ENCODE data around the gene PRLR.

The PRLR gene

DNA sequence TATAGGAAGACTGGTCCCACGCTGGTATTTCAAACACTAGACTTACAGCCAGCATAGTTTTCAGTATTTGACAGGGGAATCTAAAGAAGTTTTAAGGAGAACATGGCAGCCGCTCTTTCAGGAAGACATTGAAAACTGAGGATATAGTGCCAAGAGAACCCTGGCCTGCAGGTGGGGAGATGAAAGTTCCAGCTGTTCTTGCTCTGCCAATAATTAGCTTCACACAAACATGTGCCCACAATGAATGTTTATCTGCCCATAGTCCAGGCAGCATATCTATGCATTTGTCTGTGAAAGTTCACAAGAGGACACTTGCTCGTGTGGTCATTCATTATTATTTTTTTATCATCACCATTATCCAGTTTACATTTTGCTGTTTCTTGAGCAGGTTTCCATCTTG lies 134.9 kb downstream of the PRLR start:
- H2AK5ac ChIP-seq (ENCODE audit: low read length), result no peak overlapping the region
- no peak overlapping the region for H3K4me3 ChIP-seq (ENCODE audit: low read length)
- H3K79me1 ChIP-seq (ENCODE audit: low read length), result no peaks in the 10 kb centered on the region
- WGBS (ENCODE audit: extremely low coverage, insufficient coverage, low lambda C conversion rate), result no CpG with 5 or more reads among the region's 3 CpGs
- H3K9ac ChIP-seq (ENCODE audit: low read length), result no peak overlapping the region
- H3K56ac ChIP-seq (ENCODE audit: low read length), result no peak overlapping the region
- H3K36me3 ChIP-seq (ENCODE audit: control insufficient read depth, insufficient read depth, low read length), result no peaks in the 10 kb centered on the region
- H4K5ac ChIP-seq (ENCODE audit: low read length), result no peak overlapping the region
- no peak for DNase-seq
- no peak overlapping the region for H3K4ac ChIP-seq (ENCODE audit: low read depth, low read length)
- no peak overlapping the region for H3K4me2 ChIP-seq (ENCODE audit: low read length)
- no peaks in the 10 kb centered on the region for H3K79me2 ChIP-seq (ENCODE audit: control insufficient read depth, insufficient read depth, low read length)
- no peak overlapping the region for H3K18ac ChIP-seq (ENCODE audit: low read length)
- H3K27me3 ChIP-seq (ENCODE audit: insufficient read depth, low read length, poor library complexity), result no peaks in the 10 kb centered on the region
- no peak overlapping the region for H2BK5ac ChIP-seq (ENCODE audit: low read length)
- no peak overlapping the region for H2BK120ac ChIP-seq (ENCODE audit: low read depth, low read length)
- H2BK15ac ChIP-seq (replicated peaks; ENCODE audit: low read depth), result no peak overlapping the region
- no peak overlapping the region for H3K27ac ChIP-seq (ENCODE audit: low read depth, low read length)
- no peak overlapping the region for H3K23ac ChIP-seq (ENCODE audit: low read length)
- no peak overlapping the region for H4K8ac ChIP-seq (ENCODE audit: low read depth, low read length)
- peaks cover 4% of the 10 kb centered on the region for H3K4me1 ChIP-seq (ENCODE audit: control insufficient read depth, low read depth, low read length)

DNA sequence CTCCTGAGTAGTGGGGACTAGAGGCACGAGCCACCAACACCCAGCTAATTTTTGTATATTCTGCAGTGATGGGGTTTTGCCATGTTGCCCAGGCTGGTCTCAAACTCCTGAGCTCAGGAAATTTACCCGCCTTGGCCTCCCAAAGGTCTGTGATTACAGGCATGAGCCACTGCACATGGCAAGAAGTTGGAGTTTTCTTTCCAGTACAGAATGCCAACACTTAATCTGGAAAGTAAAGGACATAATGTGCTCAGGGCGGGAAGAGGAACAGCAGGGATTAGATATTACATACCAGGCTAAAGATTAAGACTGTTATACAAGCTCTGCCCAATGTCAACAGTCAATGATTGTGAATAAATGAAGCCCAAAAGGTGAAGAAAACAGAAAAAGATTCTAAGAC lies 135.3 kb downstream of the PRLR start:
- Histone ChIP-seq H3K4me2 (ENCODE audit: low read length) (no peak overlapping the region), H3K79me2 (ENCODE audit: control insufficient read depth, insufficient read depth, low read length) (no peaks in the 10 kb centered on the region), H3K18ac (ENCODE audit: low read length) (no peak overlapping the region), H2BK5ac (ENCODE audit: low read length) (no peak overlapping the region), H3K23ac (ENCODE audit: low read length) (no peak overlapping the region), H4K8ac (ENCODE audit: low read depth, low read length) (no peak overlapping the region), H4K5ac (ENCODE audit: low read length) (no peak overlapping the region), H3K4ac (ENCODE audit: low read depth, low read length) (no peak overlapping the region), H3K79me1 (ENCODE audit: low read length) (no peaks in the 10 kb centered on the region), H2AK5ac (ENCODE audit: low read length) (no peak overlapping the region), H2BK120ac (ENCODE audit: low read depth, low read length) (no peak overlapping the region), H3K4me3 (ENCODE audit: low read length) (no peak overlapping the region), H3K4me1 (ENCODE audit: control insufficient read depth, low read depth, low read length) (peaks cover 4% of the 10 kb centered on the region), H2BK15ac (replicated peaks; ENCODE audit: low read depth) (no peak overlapping the region), H3K36me3 (ENCODE audit: control insufficient read depth, insufficient read depth, low read length) (no peaks in the 10 kb centered on the region), H3K56ac (ENCODE audit: low read length) (no peak overlapping the region), H3K9ac (ENCODE audit: low read length) (no peak overlapping the region), H3K27ac (ENCODE audit: low read depth, low read length) (no peak overlapping the region), H3K27me3 (ENCODE audit: insufficient read depth, low read length, poor library complexity) (no peaks in the 10 kb centered on the region)
- WGBS (ENCODE audit: extremely low coverage, insufficient coverage, low lambda C conversion rate), result no CpG with 5 or more reads among the region's 3 CpGs
- no peak for DNase-seq

DNA sequence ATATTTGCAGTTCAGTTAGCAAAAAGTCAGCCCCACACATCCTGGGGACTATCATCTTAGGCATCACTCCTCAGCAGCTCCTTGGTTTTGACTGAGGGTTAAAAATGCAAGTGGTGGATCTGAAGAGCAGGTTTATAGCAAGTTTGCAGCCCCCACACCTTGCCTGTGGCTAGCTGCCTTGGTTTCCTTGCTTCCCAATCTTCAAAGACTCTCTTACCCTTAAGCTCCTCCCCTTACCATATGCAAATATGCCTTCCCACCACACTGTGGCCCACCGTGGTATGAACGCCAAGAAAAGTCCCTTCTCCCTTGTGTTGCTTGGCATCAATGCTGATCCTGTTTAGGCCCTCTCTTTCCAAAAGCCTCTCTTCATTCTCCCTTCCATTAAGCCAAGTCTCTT lies 137.6 kb downstream of the PRLR start:
- no peaks in the 10 kb centered on the region for H3K36me3 ChIP-seq (ENCODE audit: control insufficient read depth, insufficient read depth, low read length)
- no peak overlapping the region for H2BK120ac ChIP-seq (ENCODE audit: low read depth, low read length)
- H3K79me1 ChIP-seq (ENCODE audit: low read length), result no peaks in the 10 kb centered on the region
- no peak overlapping the region for H2BK15ac ChIP-seq (replicated peaks; ENCODE audit: low read depth)
- no peak overlapping the region for H3K9ac ChIP-seq (ENCODE audit: low read length)
- no CpG with 5 or more reads among the region's 2 CpGs for WGBS (ENCODE audit: extremely low coverage, insufficient coverage, low lambda C conversion rate)
- no peaks in the 10 kb centered on the region for H3K79me2 ChIP-seq (ENCODE audit: control insufficient read depth, insufficient read depth, low read length)
- no peak for DNase-seq
- no peak overlapping the region for H3K23ac ChIP-seq (ENCODE audit: low read length)
- no peak overlapping the region for H3K56ac ChIP-seq (ENCODE audit: low read length)
- no peaks in the 10 kb centered on the region for H3K27me3 ChIP-seq (ENCODE audit: insufficient read depth, low read length, poor library complexity)
- H2BK5ac ChIP-seq (ENCODE audit: low read length), result no peak overlapping the region
- H2AK5ac ChIP-seq (ENCODE audit: low read length), result no peak overlapping the region
- no peak overlapping the region for H3K4ac ChIP-seq (ENCODE audit: low read depth, low read length)
- H4K8ac ChIP-seq (ENCODE audit: low read depth, low read length), result no peak overlapping the region
- no peak overlapping the region for H3K27ac ChIP-seq (ENCODE audit: low read depth, low read length)
- H3K4me1 ChIP-seq (ENCODE audit: control insufficient read depth, low read depth, low read length), result peaks cover under 1% of the 10 kb centered on the region
- no peak overlapping the region for H4K5ac ChIP-seq (ENCODE audit: low read length)
- H3K4me3 ChIP-seq (ENCODE audit: low read length), result no peak overlapping the region
- H3K4me2 ChIP-seq (ENCODE audit: low read length), result no peak overlapping the region
- no peak overlapping the region for H3K18ac ChIP-seq (ENCODE audit: low read length)

DNA sequence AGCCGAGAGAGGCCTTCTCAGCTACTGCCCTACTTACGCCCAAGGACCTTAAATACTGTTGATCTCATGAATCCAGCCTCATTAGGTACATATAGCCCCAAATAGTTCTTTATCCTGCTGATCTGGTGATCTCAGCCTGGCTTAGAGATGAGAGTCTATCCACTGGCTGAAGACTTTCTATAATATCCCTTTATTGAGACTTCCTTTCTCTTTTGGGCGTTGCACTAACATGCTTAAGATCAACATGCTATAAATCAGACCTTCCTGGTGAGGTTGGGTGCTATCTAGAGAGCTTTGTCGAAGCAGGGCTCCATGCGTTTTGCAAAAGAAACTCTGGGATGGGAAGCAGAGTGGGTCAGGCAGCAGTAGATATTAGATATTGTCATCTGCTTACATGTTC lies 138.6 kb downstream of the PRLR start:
- Histone ChIP-seq H3K56ac (ENCODE audit: low read length) (peak overlapping the region; percentile 31), H4K8ac (ENCODE audit: low read depth, low read length) (no peak overlapping the region), H3K18ac (ENCODE audit: low read length) (no peak overlapping the region), H3K4ac (ENCODE audit: low read depth, low read length) (no peak overlapping the region), H3K4me2 (ENCODE audit: low read length) (no peak overlapping the region), H3K27me3 (ENCODE audit: insufficient read depth, low read length, poor library complexity) (no peaks in the 10 kb centered on the region), H3K79me2 (ENCODE audit: control insufficient read depth, insufficient read depth, low read length) (no peaks in the 10 kb centered on the region), H2AK5ac (ENCODE audit: low read length) (no peak overlapping the region), H3K4me3 (ENCODE audit: low read length) (no peak overlapping the region), H2BK120ac (ENCODE audit: low read depth, low read length) (peak overlapping the region; percentile 30), H3K23ac (ENCODE audit: low read length) (peak overlapping the region; percentile 32), H3K27ac (ENCODE audit: low read depth, low read length) (no peak overlapping the region), H3K36me3 (ENCODE audit: control insufficient read depth, insufficient read depth, low read length) (no peaks in the 10 kb centered on the region), H3K4me1 (ENCODE audit: control insufficient read depth, low read depth, low read length) (no peaks in the 10 kb centered on the region), H2BK15ac (replicated peaks; ENCODE audit: low read depth) (no peak overlapping the region), H3K79me1 (ENCODE audit: low read length) (no peaks in the 10 kb centered on the region), H2BK5ac (ENCODE audit: low read length) (no peak overlapping the region), H4K5ac (ENCODE audit: low read length) (no peak overlapping the region), H3K9ac (ENCODE audit: low read length) (no peak overlapping the region)
- no peak for DNase-seq
- WGBS (ENCODE audit: extremely low coverage, insufficient coverage, low lambda C conversion rate), result no CpG with 5 or more reads among the region's 5 CpGs

DNA sequence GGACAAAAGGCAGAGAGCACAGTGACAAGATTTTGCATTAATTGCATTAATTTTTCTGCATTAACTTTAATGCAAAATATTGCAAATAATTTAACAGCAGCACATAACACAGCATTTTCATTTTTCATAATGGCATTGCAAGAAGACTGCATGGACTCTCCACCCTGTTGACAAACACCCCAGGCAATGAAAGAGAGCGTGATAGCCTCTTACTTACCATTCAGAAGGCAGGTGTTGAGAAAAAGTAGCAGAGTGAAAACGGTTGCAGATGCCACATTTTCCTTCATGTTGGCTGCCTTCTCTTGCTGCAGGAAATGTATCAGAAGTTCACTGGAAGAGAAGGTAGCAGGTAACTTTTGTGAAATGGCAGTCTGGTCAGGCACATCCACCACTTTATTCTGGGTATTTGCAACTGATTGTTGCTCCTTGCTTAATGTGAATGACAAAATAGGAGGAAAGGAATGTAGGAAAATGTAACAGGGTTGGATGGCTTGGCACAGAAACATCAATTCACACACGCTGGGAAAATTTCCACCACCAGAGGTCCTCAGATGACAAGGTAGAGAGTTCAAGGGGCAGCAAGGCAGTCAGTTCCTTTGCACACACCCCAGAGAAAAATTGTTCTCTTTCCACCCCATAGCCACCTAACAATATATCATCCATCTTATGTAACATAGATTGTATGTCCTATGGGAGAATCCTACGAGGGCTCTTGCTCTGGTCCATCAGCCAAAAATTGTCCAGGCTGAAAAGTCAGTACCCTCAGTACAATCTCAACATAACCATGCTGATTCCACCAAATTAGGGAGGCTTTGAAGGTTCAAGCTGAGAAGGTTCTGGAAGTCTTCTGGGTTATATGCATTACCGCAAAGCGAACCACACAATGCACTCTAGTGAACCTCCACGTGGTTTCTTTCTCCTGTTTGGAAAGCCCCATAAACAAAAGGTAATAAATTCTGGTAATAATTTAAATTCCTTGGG lies 140.7 kb downstream of the PRLR start:
- Histone ChIP-seq H2BK15ac (replicated peaks; ENCODE audit: low read depth) (no peak overlapping the region), H3K4me2 (ENCODE audit: low read length) (no peak overlapping the region), H3K79me1 (ENCODE audit: low read length) (no peaks in the 10 kb centered on the region), H3K4ac (ENCODE audit: low read depth, low read length) (no peak overlapping the region), H3K4me1 (ENCODE audit: control insufficient read depth, low read depth, low read length) (no peaks in the 10 kb centered on the region), H3K36me3 (ENCODE audit: control insufficient read depth, insufficient read depth, low read length) (no peaks in the 10 kb centered on the region), H3K27me3 (ENCODE audit: insufficient read depth, low read length, poor library complexity) (no peaks in the 10 kb centered on the region), H2AK5ac (ENCODE audit: low read length) (no peak overlapping the region), H2BK5ac (ENCODE audit: low read length) (no peak overlapping the region), H3K18ac (ENCODE audit: low read length) (no peak overlapping the region), H3K27ac (ENCODE audit: low read depth, low read length) (no peak overlapping the region), H3K4me3 (ENCODE audit: low read length) (no peak overlapping the region), H3K23ac (ENCODE audit: low read length) (no peak overlapping the region), H4K5ac (ENCODE audit: low read length) (no peak overlapping the region), H2BK120ac (ENCODE audit: low read depth, low read length) (no peak overlapping the region), H3K56ac (ENCODE audit: low read length) (no peak overlapping the region), H3K9ac (ENCODE audit: low read length) (no peak overlapping the region), H3K79me2 (ENCODE audit: control insufficient read depth, insufficient read depth, low read length) (no peaks in the 10 kb centered on the region), H4K8ac (ENCODE audit: low read depth, low read length) (no peak overlapping the region)
- peak; percentile 79 for DNase-seq
- no CpG with 5 or more reads among the region's 7 CpGs for WGBS (ENCODE audit: extremely low coverage, insufficient coverage, low lambda C conversion rate)

All from mesendoderm (in vitro differentiated cells).